AG04450 (cell line): Measurements from ENCODE around the gene GFPT1. TPM values are rescaled to one million over a fixed set of nuclear protein-coding genes. Genes with fewer than 3 reads are reported as not detected.
A peak's percentile ranks its signal among the peaks of the same experiment; 100 is the strongest.

Experiments used
- CTCF ChIA-PET: fragments of 300-600, 350-600 bp; formaldehyde crosslinking; extraction: SDS; loops from one replicate; lab custom pipeline; 2022; ENCODE audit warnings: antibody characterized with exemption, inconsistent platforms; lab: Charles Lee
- POLR2A ChIA-PET: fragments of 350-600 bp; formaldehyde crosslinking; extraction: SDS; loops from one replicate; lab custom pipeline; 2021; ENCODE audit warnings: antibody characterized with exemption, inconsistent platforms; lab: Yijun Ruan, JAX
- DNase-seq: peaks from one replicate; pipeline ENCODE4 v3.0.0-alpha.2; 2011; ENCODE audit warnings: low read depth, low spot score
- H3K27ac ChIP-seq: one replicate; pipeline ENCODE4 v1.5.1; 2012; ENCODE audit warnings: low read depth, low read length, control low read depth
- H3K27me3 ChIP-seq: one replicate; pipeline ENCODE4 v1.6.0; 2012; ENCODE audit warnings: low read length; ENCODE audit not compliant: control insufficient read depth, insufficient read depth
- H3K4me3 ChIP-seq: 2 replicates; pipeline ENCODE4 v1.5.1; 2011; ENCODE audit warnings: mild to moderate bottlenecking, low read depth, low read length, control low read depth
- H3K9me3 ChIP-seq: 2 replicates; pipeline ENCODE4 v1.5.1; 2012; ENCODE audit warnings: low read length; ENCODE audit not compliant: control insufficient read depth, insufficient read depth
- polyA plus RNA-seq: library from polyadenylated mRNA; depleted of rRNA; stranded (reverse); fragments of >200 nt; gene quantifications from 2 replicates; pipeline ENCODE4 v1.2.3, GENCODE V29; 2011
- TF ChIP-seq, protein P1 (sequence below): IDR thresholded peaks from 2 replicates; pipeline ENCODE4 v1.5.1; 2011; ENCODE audit warnings: low read depth, low read length, control low read depth, inconsistent platforms

The GFPT1 gene
- polyA plus RNA-seq, 1 experiment, result 47.4 TPM

- TF ChIP-seq, protein P1, sequence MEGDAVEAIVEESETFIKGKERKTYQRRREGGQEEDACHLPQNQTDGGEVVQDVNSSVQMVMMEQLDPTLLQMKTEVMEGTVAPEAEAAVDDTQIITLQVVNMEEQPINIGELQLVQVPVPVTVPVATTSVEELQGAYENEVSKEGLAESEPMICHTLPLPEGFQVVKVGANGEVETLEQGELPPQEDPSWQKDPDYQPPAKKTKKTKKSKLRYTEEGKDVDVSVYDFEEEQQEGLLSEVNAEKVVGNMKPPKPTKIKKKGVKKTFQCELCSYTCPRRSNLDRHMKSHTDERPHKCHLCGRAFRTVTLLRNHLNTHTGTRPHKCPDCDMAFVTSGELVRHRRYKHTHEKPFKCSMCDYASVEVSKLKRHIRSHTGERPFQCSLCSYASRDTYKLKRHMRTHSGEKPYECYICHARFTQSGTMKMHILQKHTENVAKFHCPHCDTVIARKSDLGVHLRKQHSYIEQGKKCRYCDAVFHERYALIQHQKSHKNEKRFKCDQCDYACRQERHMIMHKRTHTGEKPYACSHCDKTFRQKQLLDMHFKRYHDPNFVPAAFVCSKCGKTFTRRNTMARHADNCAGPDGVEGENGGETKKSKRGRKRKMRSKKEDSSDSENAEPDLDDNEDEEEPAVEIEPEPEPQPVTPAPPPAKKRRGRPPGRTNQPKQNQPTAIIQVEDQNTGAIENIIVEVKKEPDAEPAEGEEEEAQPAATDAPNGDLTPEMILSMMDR, result no peak
- ChIA-PET POLR2A (interaction anchor here (1.7 kb wide), 1 partner anchor 62 kb away, joined by 8 read pairs; no protein-coding TSS in a partner anchor), CTCF (interaction anchor here (0.6 to 1.8 kb wide), 4 partner anchors 23 to 361 kb away, joined by 3 to 7 read pairs (median 4); no protein-coding TSS in a partner anchor)
These were observed 81.9 kb downstream of the GFPT1 start for GRCh38 chr2:69305166-69305565.

DNA sequence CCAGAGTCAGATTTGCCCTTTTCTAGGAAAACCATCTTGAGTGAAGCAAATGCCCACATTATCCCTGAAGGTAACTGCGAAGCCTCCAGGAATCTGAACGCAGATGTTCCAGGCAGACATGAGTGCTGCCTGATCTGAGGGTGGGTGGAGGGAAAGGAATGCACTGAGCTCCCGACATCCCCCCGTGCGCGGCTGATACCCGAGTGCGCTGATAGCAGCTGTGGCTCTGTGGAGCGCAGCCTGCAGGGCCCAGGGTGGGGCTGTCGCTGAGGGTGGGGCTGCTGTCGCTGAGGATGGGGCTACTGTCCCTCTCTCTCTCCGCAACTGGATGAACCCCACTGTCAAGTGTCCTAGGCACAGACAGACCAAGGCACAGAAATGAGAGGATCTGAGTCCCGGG is 82.4 kb downstream of the GFPT1 start:
- H3K27me3 ChIP-seq, result no peaks in the 10 kb centered on the region
- DNase-seq, result no peak
- POLR2A ChIA-PET, result no interaction called here
- TF ChIP-seq, protein P1, result no peak
- CTCF ChIA-PET, result interaction anchor here (1.2 to 1.6 kb wide), 2 partner anchors 19 to 361 kb away, joined by 3 to 4 read pairs; no protein-coding TSS in a partner anchor
- H3K4me3 ChIP-seq, result no peak overlapping the region
- H3K9me3 ChIP-seq, result peaks cover 6% of the 10 kb centered on the region
- H3K27ac ChIP-seq, result no peak overlapping the region

More at GRCh38 chr2:69305166-69305565, 81.9 kb downstream of the GFPT1 start:
- Histone ChIP-seq H3K4me3 (no peak overlapping the region), H3K9me3 (peaks cover 6% of the 10 kb centered on the region), H3K27ac (no peak overlapping the region), H3K27me3 (no peaks in the 10 kb centered on the region)
- DNase-seq, result no peak

GRCh38 chr2:69300650-69301049 is 86.4 kb downstream of the GFPT1 start:
- no peak for DNase-seq
- CTCF ChIA-PET, result no interaction called here
- Histone ChIP-seq H3K9me3 (peaks cover 6% of the 10 kb centered on the region), H3K27ac (no peak overlapping the region), H3K27me3 (no peaks in the 10 kb centered on the region), H3K4me3 (no peak overlapping the region)
- TF ChIP-seq, protein P1, result no peak
- POLR2A ChIA-PET, result no interaction called here

GRCh38 chr2:69299772-69300516 is 87.1 kb downstream of the GFPT1 start:
- no peak overlapping the region for H3K27ac ChIP-seq
- TF ChIP-seq, protein P1, result no peak
- no peaks in the 10 kb centered on the region for H3K27me3 ChIP-seq
- no peak for DNase-seq
- peaks cover 6% of the 10 kb centered on the region for H3K9me3 ChIP-seq
- ChIA-PET CTCF (interaction anchor here (1.4 kb wide), 1 partner anchor 287 kb away, joined by 5 read pairs; the partner anchor contains the start of gene ANTXR1), POLR2A (no interaction called here)
- no peak overlapping the region for H3K4me3 ChIP-seq

GRCh38 chr2:69298862-69299261 is 88.2 kb downstream of the GFPT1 start:
- no peak for DNase-seq
- TF ChIP-seq, protein P1, result no peak
- peaks cover 1% of the 10 kb centered on the region; the same call in 1 of the 2 replicates for H3K9me3 ChIP-seq
- H3K27ac ChIP-seq, result peak overlapping the region; percentile 68
- no peak overlapping the region for H3K4me3 ChIP-seq
- CTCF ChIA-PET, result interaction anchor here (1.1 to 1.4 kb wide), 2 partner anchors 8 to 286 kb away, joined by 4 to 5 read pairs; partner anchors contain the start of gene ANTXR1
- H3K27me3 ChIP-seq, result no peaks in the 10 kb centered on the region
- POLR2A ChIA-PET, result interaction anchor here (1.7 kb wide), 1 partner anchor 121 kb away, joined by 6 read pairs; no protein-coding TSS in a partner anchor
